DND-41 (cell line): ENCODE measurements around the gene CDC26.

Experiments used
- ATAC-seq: fragments of 200-7000 bp; cut with Tn5 transposase; 3 replicates; pipeline ENCODE4 v1.9.1; 2021; ENCODE audit warnings: low read depth; ENCODE audit not compliant: insufficient read depth
- DNase-seq: peaks from one replicate; pipeline ENCODE4 v3.0.0-alpha.2; 2020
- H2AFZ ChIP-seq: 2 replicates; pipeline ENCODE4 v1.6.0; 2012; ENCODE audit warnings: low read depth, low read length
- H3K27ac ChIP-seq: 2 replicates; pipeline ENCODE4 v1.5.1; 2012; ENCODE audit warnings: low read length, inconsistent platforms
- H3K27me3 ChIP-seq: fragments of 200-600 bp; sonication (generic); 2 replicates; pipeline ENCODE4 v1.6.0; 2012; ENCODE audit warnings: low read length, mild to moderate bottlenecking, inconsistent platforms; ENCODE audit not compliant: insufficient read depth, poor library complexity
- H3K36me3 ChIP-seq: 2 replicates; pipeline ENCODE4 v1.5.1; 2012; ENCODE audit warnings: low read length, inconsistent platforms; ENCODE audit not compliant: insufficient read depth
- H3K4me1 ChIP-seq: 2 replicates; pipeline ENCODE4 v1.5.1; 2012; ENCODE audit warnings: mild to moderate bottlenecking, low read length; ENCODE audit not compliant: insufficient read depth
- H3K4me2 ChIP-seq: 2 replicates; pipeline ENCODE4 v1.6.0; 2012; ENCODE audit warnings: mild to moderate bottlenecking, moderate library complexity, low read length, inconsistent platforms; ENCODE audit not compliant: insufficient read depth
- H3K4me3 ChIP-seq, 2 experiments: fragments of 200-600 bp in 1 of 2; shearing (Covaris generic) in 1 of 2; 2 replicates each; pipeline ENCODE4 v1.5.1; 2012 to 2016; ENCODE audit warnings: inconsistent platforms in 2 of 2, low read length in 2 of 2, mild to moderate bottlenecking in 2 of 2, low read depth in 1 of 2, moderate library complexity in 1 of 2
- H3K79me2 ChIP-seq: 2 replicates; pipeline ENCODE4 v1.6.0; 2012; ENCODE audit warnings: low read length, inconsistent platforms; ENCODE audit not compliant: insufficient read depth
- H3K9ac ChIP-seq: 2 replicates; pipeline ENCODE4 v1.6.0; 2012; ENCODE audit warnings: low read depth, mild to moderate bottlenecking, inconsistent platforms, low read length, moderate library complexity
- H3K9me3 ChIP-seq: 2 replicates; pipeline ENCODE4 v1.5.1; 2012; ENCODE audit warnings: low read length, moderate library complexity, mild to moderate bottlenecking, inconsistent platforms; ENCODE audit not compliant: insufficient read depth, severe bottlenecking
- H4K20me1 ChIP-seq: 2 replicates; pipeline ENCODE4 v1.6.0; 2012; ENCODE audit warnings: low read length; ENCODE audit not compliant: insufficient read depth
- EZH2 ChIP-seq: IDR thresholded peaks from 3 replicates; pipeline ENCODE4 v1.6.1; 2012; ENCODE audit warnings: borderline replicate concordance, low read depth, mild to moderate bottlenecking, moderate library complexity, low read length, inconsistent platforms; ENCODE audit not compliant: severe bottlenecking
- TF ChIP-seq, protein P1 (sequence below): IDR thresholded peaks from 2 replicates; pipeline ENCODE4 v1.5.1; 2012; ENCODE audit warnings: borderline replicate concordance, low read length, moderate library complexity, mild to moderate bottlenecking; ENCODE audit not compliant: poor library complexity, severe bottlenecking; ENCODE audit errors: extremely low read depth

The CDC26 gene

DNA sequence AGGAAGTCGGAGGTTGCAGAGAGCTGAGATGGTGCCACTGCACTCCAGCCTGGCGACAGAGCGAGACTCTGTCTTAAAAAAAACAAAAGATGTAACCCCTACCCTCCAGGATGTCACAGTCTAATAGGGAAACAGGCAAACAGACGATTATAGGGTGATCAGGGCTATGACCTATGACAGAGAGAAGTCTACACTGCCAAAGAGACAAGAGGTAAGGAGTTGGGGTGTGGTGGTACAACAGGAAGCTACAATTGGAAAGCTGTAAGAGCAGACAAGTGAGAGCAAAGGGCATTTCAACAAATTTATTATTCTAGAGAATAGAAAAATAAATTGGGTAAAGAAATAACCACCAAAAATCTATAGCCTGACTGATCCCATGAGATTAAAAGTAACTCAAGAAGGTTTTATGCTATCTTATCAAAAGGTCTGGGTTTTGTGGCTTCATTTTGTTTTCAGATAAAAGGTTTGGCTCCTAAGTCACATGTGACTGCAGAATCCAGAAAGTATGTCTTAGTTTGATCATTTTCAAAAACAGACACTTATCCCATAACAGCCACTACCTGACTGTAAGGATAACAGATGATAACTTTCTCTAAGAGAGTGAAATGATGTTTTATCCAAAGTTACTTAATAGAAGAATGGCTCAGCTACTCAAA lies 7.3 kb downstream of the CDC26 start:
- Histone ChIP-seq H3K36me3 (peaks cover 51% of the 10 kb centered on the region), H4K20me1 (no peaks in the 10 kb centered on the region), H3K27ac (no peak overlapping the region), H3K79me2 (no peaks in the 10 kb centered on the region), H3K4me1 (no peaks in the 10 kb centered on the region), H3K4me3 (no peak overlapping the region), H2AFZ (no peak overlapping the region), H3K4me2 (no peak overlapping the region), H3K9ac (no peak overlapping the region), H3K9me3 (no peaks in the 10 kb centered on the region), H3K27me3 (no peaks in the 10 kb centered on the region)
- TF ChIP-seq, protein P1, sequence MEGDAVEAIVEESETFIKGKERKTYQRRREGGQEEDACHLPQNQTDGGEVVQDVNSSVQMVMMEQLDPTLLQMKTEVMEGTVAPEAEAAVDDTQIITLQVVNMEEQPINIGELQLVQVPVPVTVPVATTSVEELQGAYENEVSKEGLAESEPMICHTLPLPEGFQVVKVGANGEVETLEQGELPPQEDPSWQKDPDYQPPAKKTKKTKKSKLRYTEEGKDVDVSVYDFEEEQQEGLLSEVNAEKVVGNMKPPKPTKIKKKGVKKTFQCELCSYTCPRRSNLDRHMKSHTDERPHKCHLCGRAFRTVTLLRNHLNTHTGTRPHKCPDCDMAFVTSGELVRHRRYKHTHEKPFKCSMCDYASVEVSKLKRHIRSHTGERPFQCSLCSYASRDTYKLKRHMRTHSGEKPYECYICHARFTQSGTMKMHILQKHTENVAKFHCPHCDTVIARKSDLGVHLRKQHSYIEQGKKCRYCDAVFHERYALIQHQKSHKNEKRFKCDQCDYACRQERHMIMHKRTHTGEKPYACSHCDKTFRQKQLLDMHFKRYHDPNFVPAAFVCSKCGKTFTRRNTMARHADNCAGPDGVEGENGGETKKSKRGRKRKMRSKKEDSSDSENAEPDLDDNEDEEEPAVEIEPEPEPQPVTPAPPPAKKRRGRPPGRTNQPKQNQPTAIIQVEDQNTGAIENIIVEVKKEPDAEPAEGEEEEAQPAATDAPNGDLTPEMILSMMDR, result no peak
- no peak for TF ChIP-seq EZH2
- ATAC-seq, result no peak
- DNase-seq, result no peak

DNA sequence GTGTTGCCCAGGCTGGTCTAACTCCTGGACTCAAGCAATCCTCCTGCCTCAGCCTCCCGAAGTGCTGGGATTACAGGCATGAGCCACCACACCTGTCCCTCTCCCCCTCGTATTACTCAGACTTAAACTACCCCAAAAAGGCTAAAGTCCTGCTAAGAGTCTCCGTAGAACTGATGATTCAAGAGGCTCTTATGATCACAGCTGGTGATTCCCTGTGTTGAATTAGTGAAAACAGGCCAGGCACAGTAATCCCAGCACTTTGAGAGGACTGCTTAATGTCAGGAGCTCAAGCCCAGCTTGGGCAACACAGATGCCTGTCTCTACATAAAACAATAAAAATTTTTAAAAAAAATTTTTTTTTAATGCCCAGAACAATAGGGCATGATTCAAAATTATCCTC lies 9.2 kb downstream of the CDC26 start:
- Histone ChIP-seq H2AFZ (no peak overlapping the region), H3K27me3 (no peaks in the 10 kb centered on the region), H3K9ac (no peak overlapping the region), H3K4me3 (no peak overlapping the region), H3K36me3 (peaks cover 36% of the 10 kb centered on the region), H3K4me1 (no peaks in the 10 kb centered on the region), H3K27ac (no peak overlapping the region), H3K79me2 (no peaks in the 10 kb centered on the region), H3K4me2 (no peak overlapping the region), H3K9me3 (no peaks in the 10 kb centered on the region), H4K20me1 (no peaks in the 10 kb centered on the region)
- DNase-seq (no peak), ATAC-seq (no peak)
- no peak for TF ChIP-seq EZH2
- TF ChIP-seq, protein P1, result no peak

DNA sequence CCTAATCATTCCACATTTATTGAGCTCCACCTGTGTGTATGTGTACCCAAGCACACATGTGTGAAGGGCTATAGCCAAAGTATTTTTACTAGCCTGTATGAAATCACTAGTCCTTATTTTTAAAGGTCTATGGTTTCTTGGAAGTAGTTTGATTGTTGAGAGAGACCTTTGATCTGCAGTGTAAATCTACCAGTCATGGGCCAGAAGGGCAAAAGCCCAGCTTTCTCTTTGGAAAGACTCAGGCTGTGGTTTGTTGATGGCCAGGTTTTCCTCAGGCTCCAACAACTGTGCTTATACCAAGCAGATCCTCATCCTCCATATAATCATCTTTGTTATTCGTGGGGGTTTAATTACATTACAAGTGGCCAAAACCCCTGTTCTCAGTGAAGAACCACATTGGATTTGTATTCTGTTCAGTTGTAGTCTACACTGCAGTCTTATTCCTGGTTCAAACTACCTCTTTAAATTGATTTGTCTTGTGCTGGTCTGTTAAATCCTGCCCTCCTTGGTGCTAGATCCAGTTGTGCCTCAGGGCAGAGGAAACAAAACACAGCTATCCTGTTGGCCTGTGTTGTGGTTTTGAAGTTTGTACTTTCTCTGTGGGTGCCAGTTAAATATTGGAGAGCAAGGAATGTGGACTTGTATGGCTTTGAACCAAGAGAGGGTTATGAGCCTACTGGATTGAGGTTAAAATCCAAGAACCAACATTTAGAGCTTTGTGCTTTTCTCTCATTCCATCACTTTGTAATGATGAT lies 13.3 kb downstream of the CDC26 start:
- no peak overlapping the region for H2AFZ ChIP-seq
- ATAC-seq (no peak), DNase-seq (no peak)
- no peak overlapping the region for H3K9ac ChIP-seq
- H3K4me1 ChIP-seq, result no peaks in the 10 kb centered on the region
- H3K79me2 ChIP-seq, result no peaks in the 10 kb centered on the region
- no peak overlapping the region for H3K27ac ChIP-seq
- no peaks in the 10 kb centered on the region for H3K27me3 ChIP-seq
- peaks cover 27% of the 10 kb centered on the region; the same call in 1 of the 2 replicates for H3K36me3 ChIP-seq
- no peaks in the 10 kb centered on the region for H3K9me3 ChIP-seq
- no peak for TF ChIP-seq EZH2
- TF ChIP-seq, protein P1, result no peak
- no peak overlapping the region for H3K4me3 ChIP-seq
- no peak overlapping the region for H3K4me2 ChIP-seq
- no peaks in the 10 kb centered on the region for H4K20me1 ChIP-seq
